ENCODE results near the gene SLC24A3.

SLC24A3 gene

DNA sequence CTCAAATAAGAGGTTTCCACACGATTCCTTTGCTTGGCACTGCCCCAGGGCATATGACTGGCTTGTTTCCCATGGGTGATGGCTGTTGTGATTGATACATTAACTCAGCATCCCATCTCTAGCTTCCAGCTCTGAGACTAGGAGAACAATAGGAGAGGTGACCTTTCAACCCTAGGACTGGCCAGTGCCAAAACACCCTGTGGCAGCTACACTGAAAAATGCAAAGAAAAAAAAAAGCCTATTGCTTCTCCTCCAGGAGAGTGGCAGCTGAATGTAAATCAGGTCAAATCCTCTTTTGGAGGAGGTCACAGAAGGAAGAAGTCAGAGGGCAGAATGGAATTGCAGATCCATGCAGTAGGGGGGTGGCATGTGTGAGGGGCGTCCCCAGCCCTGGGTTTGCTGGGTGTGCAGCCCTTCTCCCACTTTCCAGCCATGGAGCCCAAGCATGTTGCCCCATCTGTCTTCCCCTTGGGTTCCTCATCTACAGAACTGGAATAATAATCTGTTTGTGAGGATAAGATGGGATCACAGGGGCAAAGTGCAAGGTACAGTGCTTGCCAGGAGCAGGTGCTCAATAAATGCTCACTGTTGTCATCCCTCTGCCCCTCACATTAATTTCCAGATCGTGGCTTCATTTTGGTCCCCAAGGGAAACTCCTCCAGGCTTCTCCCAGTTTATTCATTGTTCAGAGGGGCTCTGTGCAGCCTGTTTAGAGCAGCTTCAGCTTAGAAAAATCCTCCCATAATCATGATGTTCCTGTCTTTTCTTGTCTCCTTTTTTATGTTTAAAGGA lies 300.6 kb downstream of the SLC24A3 start:
- no peak for DNase-seq

GRCh38 chr20:19515074-19515473 lies 302.6 kb downstream of the SLC24A3 start:
- no peak for DNase-seq

DNA sequence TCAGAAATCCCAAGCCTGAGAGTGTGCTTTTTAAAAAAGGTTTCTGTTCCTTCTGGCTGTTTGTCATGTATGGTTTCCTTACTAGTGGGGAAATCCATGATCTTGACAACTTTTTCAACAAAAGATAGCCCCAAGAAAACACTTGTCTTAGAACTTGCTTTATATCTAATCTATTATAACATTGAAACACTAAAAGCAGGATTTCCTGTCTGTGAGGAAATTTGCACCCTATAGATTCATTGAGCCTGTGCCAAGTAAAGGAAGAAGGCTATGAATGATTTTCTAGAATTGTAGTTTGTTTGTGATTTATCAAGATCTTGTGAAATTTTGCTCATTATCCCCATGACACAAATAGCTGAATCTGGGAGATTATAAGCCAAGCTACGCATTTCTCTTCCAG lies 307.0 kb downstream of the SLC24A3 start:
- no peak for DNase-seq

- no peak for DNase-seq
These were observed 307.8 kb downstream of the SLC24A3 start for GRCh38 chr20:19520261-19520660.

DNA sequence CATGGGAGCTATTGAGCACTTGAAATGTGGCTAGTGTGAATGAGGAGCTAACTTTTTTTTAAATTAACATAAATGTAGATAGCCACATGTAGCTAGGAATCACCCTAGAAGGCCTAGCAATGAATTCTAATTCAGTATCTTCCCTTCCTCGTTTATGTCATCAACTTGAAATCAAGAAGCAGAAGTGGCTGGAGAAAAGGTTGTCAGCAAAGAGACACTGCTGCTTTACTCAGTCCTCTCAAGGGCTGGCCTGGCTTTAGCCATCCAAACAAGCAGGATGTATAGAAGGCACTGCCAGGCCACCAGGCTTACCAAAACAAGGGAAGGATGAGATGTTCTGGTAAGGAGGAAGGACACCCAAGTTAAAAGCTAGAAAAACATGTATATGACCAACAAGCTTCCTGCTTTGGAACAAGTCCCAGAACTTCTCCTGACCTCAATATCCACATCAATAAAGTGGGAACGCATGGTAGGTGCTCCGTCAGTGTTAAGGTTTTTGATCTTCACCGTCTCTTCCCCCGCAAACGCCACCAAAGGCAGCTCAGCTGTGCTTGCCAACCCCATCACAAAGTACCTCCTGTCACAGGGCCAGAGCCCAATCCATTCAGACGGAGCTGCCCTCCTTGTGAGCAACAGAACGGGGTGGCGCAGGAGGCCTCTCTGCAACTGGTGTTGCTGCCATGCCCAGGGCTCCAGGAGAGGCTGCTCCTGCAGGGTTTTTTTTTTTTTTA lies 309.8 kb downstream of the SLC24A3 start:
- DNase-seq = no peak

DNA sequence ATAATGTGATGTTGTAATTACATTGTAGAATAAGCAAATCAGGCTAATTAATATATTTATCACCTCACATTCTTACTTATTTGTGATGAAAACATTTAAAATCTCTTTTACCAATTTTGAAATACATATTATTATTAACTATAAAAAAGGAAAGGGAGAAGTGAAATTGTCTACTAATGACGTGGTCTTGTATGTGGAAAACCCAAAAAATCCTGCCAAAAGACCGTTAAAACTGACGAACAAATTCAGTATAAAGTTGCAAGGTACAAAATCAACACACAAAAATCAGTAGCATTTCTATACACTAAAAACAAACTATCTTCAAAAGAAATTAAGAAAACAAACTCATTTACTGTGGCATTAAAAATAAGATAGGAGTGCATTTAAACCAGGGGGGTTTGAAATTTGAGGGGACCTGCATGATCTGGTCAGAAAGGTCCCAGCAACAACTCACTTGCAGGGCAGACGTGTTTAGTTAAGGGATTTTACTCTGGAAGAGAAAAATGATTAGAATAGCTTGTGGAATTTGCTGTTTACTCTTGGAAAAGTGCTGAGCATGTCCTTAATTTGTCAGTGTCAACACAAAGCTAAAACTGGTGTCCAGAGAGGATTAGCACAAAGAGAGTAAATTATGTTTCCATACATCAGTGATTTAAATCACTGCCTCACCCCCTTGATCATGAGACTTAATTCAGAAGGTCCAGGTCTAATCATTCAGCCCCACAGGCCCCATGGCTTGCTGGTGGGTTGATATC lies 310.6 kb downstream of the SLC24A3 start:
- DNase-seq = no peak

GRCh38 chr20:19524691-19525090 lies 312.2 kb downstream of the SLC24A3 start:
- DNase-seq = no peak

- DNase-seq = no peak
These were observed 315.1 kb downstream of the SLC24A3 start for GRCh38 chr20:19527509-19527908.

- DNase-seq = no peak
These were observed 316.0 kb downstream of the SLC24A3 start for GRCh38 chr20:19528286-19529030.

DNA sequence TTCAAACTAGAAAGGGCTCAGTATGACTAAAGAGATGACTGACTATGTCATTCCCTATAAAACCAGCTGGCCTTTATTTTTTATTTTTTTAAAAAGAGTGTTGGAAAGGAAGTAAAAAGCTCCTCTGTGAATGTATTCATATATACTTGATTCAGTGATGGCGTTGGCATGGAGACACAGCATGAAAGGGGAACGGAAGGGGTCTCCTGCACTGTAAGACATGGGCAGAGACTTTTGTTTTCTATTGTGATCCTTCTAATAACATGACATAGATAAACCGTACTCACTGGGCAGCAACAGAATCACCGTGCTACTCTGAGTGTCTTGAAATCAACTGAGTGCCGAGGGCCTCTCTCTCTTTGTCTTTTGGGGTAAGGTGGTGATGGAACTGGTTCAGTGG lies 317.6 kb downstream of the SLC24A3 start:
- no peak for DNase-seq

DNA sequence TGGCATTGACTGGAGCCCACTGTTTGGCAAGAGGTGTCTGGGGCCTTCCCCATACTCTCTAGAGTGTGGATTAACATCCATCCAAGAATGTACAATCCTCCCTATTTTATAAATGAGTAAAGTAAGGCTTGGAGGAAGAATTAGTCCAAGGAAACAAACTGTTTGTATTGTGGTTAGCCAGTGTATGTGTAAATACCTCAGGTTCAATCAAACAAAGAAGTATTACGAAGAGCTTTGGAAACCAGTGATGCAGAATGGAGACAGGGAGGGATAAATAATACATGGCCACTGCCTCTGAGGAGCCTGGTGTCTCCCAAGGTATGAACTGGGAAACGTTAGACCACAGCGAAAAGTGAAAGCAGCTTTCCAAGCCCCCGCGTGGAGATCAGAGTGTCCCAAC lies 319.0 kb downstream of the SLC24A3 start:
- DNase-seq = no peak

GRCh38 chr20:19538556-19538955 lies 326.1 kb downstream of the SLC24A3 start:
- DNase-seq = no peak

DNA sequence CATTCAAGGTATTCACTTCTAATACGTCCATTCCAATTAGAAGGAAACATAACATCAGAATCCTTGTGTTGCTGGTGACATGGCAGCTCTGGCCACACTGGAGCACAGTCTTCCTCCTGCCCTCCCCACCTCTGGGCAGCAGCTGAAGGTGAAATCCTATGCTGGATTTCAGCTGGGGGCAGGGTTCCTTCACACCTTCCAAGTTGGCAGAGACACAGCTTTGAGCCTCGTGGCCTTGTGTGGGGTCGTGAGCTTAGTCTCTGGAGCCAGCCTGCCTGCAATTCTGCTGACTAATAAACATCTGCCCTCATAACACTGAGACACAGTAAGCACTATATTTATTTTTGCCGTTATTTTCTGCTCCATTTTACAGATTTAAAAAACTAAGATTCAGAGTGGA lies 326.7 kb downstream of the SLC24A3 start:
- no peak for DNase-seq

GRCh38 chr20:19540392-19540791 lies 327.9 kb downstream of the SLC24A3 start:
- no peak for DNase-seq

- no peak for DNase-seq
These were observed 330.7 kb downstream of the SLC24A3 start for GRCh38 chr20:19543101-19543500.

- no peak for DNase-seq
These were observed 332.2 kb downstream of the SLC24A3 start for GRCh38 chr20:19544684-19545083.

GRCh38 chr20:19546648-19547047 lies 334.2 kb downstream of the SLC24A3 start:
- no peak for DNase-seq

DNA sequence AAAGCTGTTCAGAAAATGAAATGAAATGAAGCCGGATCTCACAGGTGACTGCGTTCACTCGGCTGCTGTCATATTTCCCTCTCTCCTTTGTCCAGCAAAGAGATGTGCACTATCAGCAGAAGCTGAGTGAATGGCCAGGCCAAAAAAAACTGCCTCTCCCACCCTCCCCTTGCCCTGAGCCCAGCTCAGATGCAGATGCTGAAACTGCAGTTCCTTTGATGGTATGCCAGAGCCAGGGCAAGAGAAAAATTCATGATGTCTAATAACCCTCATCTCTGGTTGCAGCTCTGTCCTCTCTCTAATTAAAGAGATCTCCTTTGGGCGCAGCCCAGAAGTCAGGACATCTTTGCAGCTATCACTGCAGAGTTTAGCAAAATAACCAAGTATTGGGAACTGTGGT lies 335.1 kb downstream of the SLC24A3 start:
- DNase-seq = no peak

- DNase-seq = no peak
These were observed 337.5 kb downstream of the SLC24A3 start for GRCh38 chr20:19549896-19550295.

- no peak for DNase-seq
These were observed 340.1 kb downstream of the SLC24A3 start for GRCh38 chr20:19552221-19553180.

- no peak for DNase-seq
These were observed 342.2 kb downstream of the SLC24A3 start for GRCh38 chr20:19554666-19555065.

- DNase-seq = no peak
These were observed 343.3 kb downstream of the SLC24A3 start for GRCh38 chr20:19555726-19556125.
